ENCODE results near the gene FRY. TPM values are rescaled to one million over a fixed set of nuclear protein-coding genes. Genes with fewer than 3 reads are reported as not detected.

The FRY gene
- total and polyA plus RNA-seq, 10 of the 15 experiments (the other 5 are each of a cell fraction or from before 2014, with no cell fraction given): 0.18 to 1.4 (median 0.30) TPM

- ChIA-PET POLR2A (no interaction called here), CTCF (no interaction called here), RAD21 (ENCODE audit: unreplicated experiment) (no interaction called here), SMC1A (ENCODE audit: uncharacterized antibody, unreplicated experiment) (no interaction called here)
- Histone ChIP-seq H3K9ac (ENCODE audit: control insufficient read depth, insufficient read depth, low read length) (no peak overlapping the region), H2AFZ (ENCODE audit: control insufficient read depth, low read depth, low read length) (no peak overlapping the region), H3K27me3 (replicated peaks in 1 of 2; ENCODE audit: control insufficient read depth in 2 of 2, insufficient read depth in 2 of 2, low read length in 1 of 2) (no peaks in the 10 kb centered on the region), H3K36me3 (ENCODE audit: control insufficient read depth in 2 of 2, insufficient read depth in 2 of 2, low read length in 1 of 2) (no peaks in the 10 kb centered on the region), H3K9me3 (replicated peaks; ENCODE audit: control insufficient read depth, insufficient read depth, low read length) (no peaks in the 10 kb centered on the region), H3K4me3 (no peak overlapping the region), H3K4me2 (ENCODE audit: control insufficient read depth, insufficient read depth) (no peak overlapping the region), H3K79me2 (ENCODE audit: control insufficient read depth, insufficient read depth, low read length) (no peaks in the 10 kb centered on the region), H4K20me1 (ENCODE audit: control insufficient read depth, insufficient read depth) (no peaks in the 10 kb centered on the region), H3K4me1 (ENCODE audit: control insufficient read depth, insufficient read depth, low read length) (no peaks in the 10 kb centered on the region), H3K27ac (ENCODE audit: control insufficient read depth, insufficient read depth) (no peak overlapping the region)
- no TSS peak for BruUV-seq (replicated peaks)
- in situ Hi-C loops (cut with MboI) (no loop called here), intact Hi-C loops (cut with micrococcal nuclease; ENCODE audit: unreplicated experiment) (no loop called here)
- FAIRE-seq (no peak), DNase-seq (ENCODE audit: low read depth, low spot score) (no peak), ATAC-seq (no peak)
- TF ChIP-seq ATF3 (IDR thresholded peaks at IDR 0.05; ENCODE audit: borderline replicate concordance, extremely low read depth, low read depth, low read length) (no peak), CEBPZ (IDR thresholded peaks at IDR 0.05; ENCODE audit: low read depth, low read length) (no peak), GABPA (IDR thresholded peaks at IDR 0.05; ENCODE audit: low read depth) (no peak), EZH2 (IDR thresholded peaks at IDR 0.05; ENCODE audit: borderline replicate concordance, control insufficient read depth, low read depth, low read length) (no peak), PBX3 (IDR thresholded peaks at IDR 0.05; ENCODE audit: insufficient replicate concordance, low read depth, low read length) (no peak), NFYA (IDR thresholded peaks at IDR 0.05; ENCODE audit: borderline replicate concordance, low read depth, low read length) (no peak), RB1 (IDR thresholded peaks at IDR 0.05; ENCODE audit: borderline replicate concordance) (no peak), CTCF (IDR thresholded peaks at IDR 0.05 in 2 of 3, conservative IDR thresholded peaks at IDR 0.05 in 1 of 3; ENCODE audit: control insufficient read depth in 2 of 3, extremely low read depth in 1 of 3, insufficient read depth in 1 of 3, low read depth in 3 of 3, low read length in 3 of 3) (no peak), NRF1 (conservative IDR thresholded peaks at IDR 0.05; ENCODE audit: low read depth, low read length) (no peak), WRNIP1 (IDR thresholded peaks at IDR 0.05; ENCODE audit: borderline replicate concordance, low read depth, low read length) (no peak), SRF (IDR thresholded peaks at IDR 0.05; ENCODE audit: low read depth in 2 of 2, low read length in 2 of 2) (no peak), RAD21 (IDR thresholded peaks at IDR 0.05; ENCODE audit: insufficient read depth, low read depth, low read length) (no peak), RFX5 (IDR thresholded peaks at IDR 0.05; ENCODE audit: low read depth, low read length) (no peak), BHLHE40 (IDR thresholded peaks at IDR 0.05; ENCODE audit: borderline replicate concordance in 1 of 2, low read depth in 2 of 2, low read length in 1 of 2) (no peak), BCL3 (IDR thresholded peaks at IDR 0.05; ENCODE audit: borderline replicate concordance, insufficient read depth, low read depth, low read length, poor library complexity, severe bottlenecking) (no peak), RCOR1 (conservative IDR thresholded peaks at IDR 0.05; ENCODE audit: low read depth, low read length) (no peak)
Observed at GRCh38 chr13:32126756-32127155, 95.2 kb downstream of the FRY start.
